GM23248 (cell line): Measurements from ENCODE around the gene LMCD1. TPM values are rescaled to one million over a fixed set of nuclear protein-coding genes. Genes with fewer than 3 reads are reported as not detected.
A peak's percentile ranks its signal among the peaks of the same experiment; 100 is the strongest.

Experiments
- DNase-seq: peaks from one replicate; pipeline ENCODE4 v3.0.0-alpha.2; 2015
- H2AFZ ChIP-seq: fragments of 200-600 bp; sonication (generic); 2 replicates; pipeline ENCODE4 v1.6.1; 2016; ENCODE audit warnings: antibody characterized with exemption
- H3F3A ChIP-seq: fragments of 200-600 bp; sonication (generic); 2 replicates; pipeline ENCODE4 v1.6.1; 2016; ENCODE audit warnings: mild to moderate bottlenecking, antibody characterized with exemption, mixed run types; ENCODE audit not compliant: insufficient read depth
- H3K27ac ChIP-seq: fragments of 200-600 bp; sonication (generic); 2 replicates; pipeline ENCODE4 v1.5.1; 2016; ENCODE audit warnings: mild to moderate bottlenecking
- H3K27me3 ChIP-seq: fragments of 200-600 bp; sonication (generic); replicated peaks from 2 replicates; pipeline ENCODE4 v1.6.1; 2016; ENCODE audit warnings: mild to moderate bottlenecking; ENCODE audit not compliant: insufficient read depth
- H3K36me3 ChIP-seq: fragments of 200-600 bp; sonication (generic); 2 replicates; pipeline ENCODE4 v1.6.1; 2016; ENCODE audit warnings: low read depth, mild to moderate bottlenecking
- H3K4me1 ChIP-seq: fragments of 200-600 bp; sonication (generic); 2 replicates; pipeline ENCODE4 v1.6.1; 2016; ENCODE audit warnings: mild to moderate bottlenecking; ENCODE audit not compliant: insufficient read depth
- H3K4me2 ChIP-seq: fragments of 200-600 bp; sonication (generic); one replicate; pipeline ENCODE4 v1.6.1; 2016; ENCODE audit warnings: mild to moderate bottlenecking; ENCODE audit not compliant: unreplicated experiment
- H3K4me3 ChIP-seq: fragments of 200-600 bp; sonication (generic); 2 replicates; pipeline ENCODE4 v1.5.1; 2016; ENCODE audit warnings: mild to moderate bottlenecking
- H3K79me2 ChIP-seq: fragments of 200-600 bp; sonication (generic); 2 replicates; pipeline ENCODE4 v1.6.1; 2016; ENCODE audit warnings: mild to moderate bottlenecking; ENCODE audit not compliant: insufficient read depth
- H3K9ac ChIP-seq: fragments of 200-600 bp; sonication (generic); 2 replicates; pipeline ENCODE4 v1.6.1; 2016; ENCODE audit warnings: mild to moderate bottlenecking
- H3K9me2 ChIP-seq: fragments of 200-600 bp; sonication (generic); 2 replicates; pipeline ENCODE4 v1.6.1; 2016; ENCODE audit warnings: mixed run types, mild to moderate bottlenecking, moderate library complexity; ENCODE audit not compliant: insufficient read depth
- H3K9me3 ChIP-seq: fragments of 200-600 bp; sonication (generic); one replicate; pipeline ENCODE4 v1.6.1; 2017; ENCODE audit warnings: low read depth
- H4K20me1 ChIP-seq: fragments of 200-600 bp; sonication (generic); 2 replicates; pipeline ENCODE4 v1.6.0; 2016; ENCODE audit not compliant: insufficient read depth
- EZH2 ChIP-seq: fragments of 200-600 bp; sonication (generic); IDR thresholded peaks from 2 replicates; pipeline ENCODE4 v1.6.1; 2018; ENCODE audit warnings: antibody characterized with exemption, mild to moderate bottlenecking; ENCODE audit not compliant: insufficient read depth, poor library complexity, severe bottlenecking
- EZH2phosphoT487 ChIP-seq: fragments of 200-600 bp; sonication (generic); IDR thresholded peaks from 2 replicates; pipeline ENCODE4 v1.6.1; 2018; ENCODE audit warnings: antibody characterized with exemption, moderate library complexity, mild to moderate bottlenecking, low read depth; ENCODE audit not compliant: insufficient read depth
- WGBS, 2 experiments: methylation state at CpG; one replicate each; pipeline ENCODE4 v1.1.6; 2015 to 2017; ENCODE audit warnings: low lambda C conversion rate in 2 of 2, low coverage in 1 of 2; ENCODE audit errors: missing lambda C conversion rate in 2 of 2; 5-methylcytosine and 5-hydroxymethylcytosine counted together
- in situ Hi-C: fragments of 300-500 bp; cut with MboI; formaldehyde crosslinking; loops from 2 replicates; pipeline ENCODE4 v1.15.0; 2020
- polyA plus RNA-seq: library from polyadenylated mRNA; unstranded; fragments of >200 nt; fragmentation: Nextera tagmentation; extraction: Ambion mirVana; gene quantifications from 2 replicates; pipeline ENCODE4 v1.2.1, GENCODE V29; 2016
- total RNA-seq: library from RNA; depleted of rRNA; stranded (reverse); fragments of >200 nt; shearing (Covaris generic); gene quantifications from 2 replicates; pipeline ENCODE4 v1.2.3, GENCODE V29; 2014

Gene LMCD1
- total and polyA plus RNA-seq, 2 experiments from 2014 or later = 187 to 259 TPM

DNA sequence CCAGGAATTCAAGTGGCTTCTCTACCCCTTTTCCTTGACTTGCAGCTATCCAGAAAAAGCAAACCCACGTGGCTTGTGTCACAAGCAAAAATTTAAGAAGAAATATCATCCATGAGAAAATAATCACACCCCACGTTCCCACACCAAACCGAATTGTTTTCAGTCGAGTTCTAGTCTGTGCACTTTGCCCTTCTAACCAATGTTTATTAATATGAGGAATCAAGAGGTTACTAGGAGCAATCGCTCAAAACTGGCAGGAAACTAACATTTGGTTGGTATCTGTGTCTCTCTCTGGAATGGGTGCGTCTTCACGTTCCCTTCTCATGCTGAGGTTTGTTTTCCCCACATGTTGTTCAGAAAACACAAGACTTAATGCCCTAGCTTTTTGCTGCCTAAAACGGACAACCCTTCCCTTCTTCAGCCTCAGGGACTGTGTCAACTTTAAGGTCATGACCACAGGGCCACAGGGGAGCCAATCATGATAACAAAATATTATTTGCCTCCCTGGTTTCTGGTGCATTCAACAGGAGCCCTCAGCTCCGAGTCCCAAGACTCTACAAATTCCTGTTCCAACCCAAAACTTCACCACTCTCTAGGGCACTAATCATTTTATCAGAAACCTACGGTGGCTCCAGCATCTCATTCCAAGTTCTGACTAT lies 41.4 kb upstream of the LMCD1 start:
- DNase-seq = no peak
- WGBS, 2 experiments = 85 to 90% methylated on average over 10 of the region's 10 CpGs
- Histone ChIP-seq H3K4me2 (peak overlapping the region; percentile 40), H3K79me2 (no peaks in the 10 kb centered on the region), H3K27ac (peak overlapping the region; percentile 98), H3K4me1 (peaks cover 60% of the 10 kb centered on the region), H3F3A (peaks cover 48% of the 10 kb centered on the region), H2AFZ (no peak overlapping the region), H4K20me1 (no peaks in the 10 kb centered on the region), H3K4me3 (no peak overlapping the region), H3K27me3 (no peaks in the 10 kb centered on the region), H3K9me2 (no peaks in the 10 kb centered on the region), H3K9me3 (no peaks in the 10 kb centered on the region), H3K36me3 (no peaks in the 10 kb centered on the region), H3K9ac (peak overlapping the region; percentile 63)
- in situ Hi-C loops = no loop called here
- no peak for TF ChIP-seq EZH2phosphoT487
- TF ChIP-seq EZH2 = no peak

DNA sequence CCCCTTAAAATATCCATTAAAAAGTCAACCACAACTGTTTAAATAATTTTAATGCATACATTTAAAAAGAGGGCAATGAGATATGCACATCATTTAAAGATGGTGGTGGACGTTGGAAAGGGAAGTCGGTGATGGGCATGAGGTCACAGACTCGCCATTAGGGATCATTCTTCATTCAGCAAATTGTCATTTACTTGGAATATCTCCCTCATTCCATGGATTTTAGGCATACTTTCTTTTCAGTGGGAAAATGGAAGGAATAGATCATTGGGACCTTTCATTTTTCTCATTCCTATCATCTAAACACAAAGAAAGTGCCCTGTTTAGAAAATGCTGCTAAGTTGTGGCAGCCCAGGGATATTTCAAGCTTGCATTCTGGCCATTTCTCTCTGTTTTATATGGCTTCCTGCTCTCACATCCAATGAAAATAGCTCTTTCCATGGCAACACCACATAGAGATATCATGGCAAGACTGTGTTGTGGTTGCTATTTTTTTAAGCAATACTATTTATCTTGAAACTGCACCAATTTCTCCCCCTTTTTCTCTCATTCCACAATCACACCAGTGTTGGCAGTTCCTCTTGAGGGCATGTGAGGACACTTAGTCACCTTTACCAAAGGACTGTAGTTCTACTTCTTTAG lies 40.7 kb upstream of the LMCD1 start:
- TF ChIP-seq EZH2 (no peak), EZH2phosphoT487 (no peak)
- Histone ChIP-seq H3K36me3 (no peaks in the 10 kb centered on the region), H3F3A (peaks cover 48% of the 10 kb centered on the region), H3K79me2 (no peaks in the 10 kb centered on the region), H3K4me2 (peak overlapping the region; percentile 40), H3K27ac (peak overlapping the region; percentile 98), H4K20me1 (no peaks in the 10 kb centered on the region), H3K4me1 (peaks cover 52% of the 10 kb centered on the region), H3K4me3 (no peak overlapping the region), H3K9me3 (no peaks in the 10 kb centered on the region), H3K9me2 (no peaks in the 10 kb centered on the region), H3K9ac (peak overlapping the region; percentile 63), H2AFZ (no peak overlapping the region), H3K27me3 (no peaks in the 10 kb centered on the region)
- peak; percentile 89 for DNase-seq
- in situ Hi-C loops = no loop called here
- 61 to 72% methylated on average over 3 of the region's 3 CpGs for WGBS, 2 experiments

DNA sequence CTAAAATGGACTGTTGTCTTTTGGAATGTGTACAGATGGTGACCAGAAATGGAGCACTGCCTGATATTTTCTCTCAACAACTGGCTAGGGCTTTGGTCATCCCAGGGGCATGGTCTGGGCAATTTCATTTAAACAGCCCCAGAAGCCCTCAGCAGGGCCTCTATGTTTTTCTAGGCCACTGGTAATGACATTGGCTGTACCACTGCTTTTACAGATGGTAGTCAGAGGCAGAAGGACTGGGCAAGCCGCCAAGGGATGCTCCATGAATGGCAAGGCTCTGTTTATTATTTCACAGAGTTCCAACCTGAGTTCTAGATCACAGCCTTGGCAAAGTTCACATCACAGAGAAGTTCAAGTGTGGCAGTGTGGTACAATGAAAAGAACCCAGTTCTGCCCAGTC lies 37.0 kb upstream of the LMCD1 start:
- Histone ChIP-seq H3K4me3 (no peak overlapping the region), H3F3A (peaks cover 22% of the 10 kb centered on the region), H3K79me2 (no peaks in the 10 kb centered on the region), H3K9me3 (no peaks in the 10 kb centered on the region), H3K4me1 (peaks cover 28% of the 10 kb centered on the region), H3K9ac (no peak overlapping the region), H3K27me3 (no peaks in the 10 kb centered on the region), H4K20me1 (no peaks in the 10 kb centered on the region), H2AFZ (no peak overlapping the region), H3K36me3 (no peaks in the 10 kb centered on the region), H3K4me2 (no peak overlapping the region), H3K27ac (no peak overlapping the region), H3K9me2 (no peaks in the 10 kb centered on the region)
- TF ChIP-seq EZH2phosphoT487 = no peak
- DNase-seq = no peak
- 52 to 63% methylated on average over 1 of the region's 1 CpG for WGBS, 2 experiments
- in situ Hi-C loops = no loop called here

DNA sequence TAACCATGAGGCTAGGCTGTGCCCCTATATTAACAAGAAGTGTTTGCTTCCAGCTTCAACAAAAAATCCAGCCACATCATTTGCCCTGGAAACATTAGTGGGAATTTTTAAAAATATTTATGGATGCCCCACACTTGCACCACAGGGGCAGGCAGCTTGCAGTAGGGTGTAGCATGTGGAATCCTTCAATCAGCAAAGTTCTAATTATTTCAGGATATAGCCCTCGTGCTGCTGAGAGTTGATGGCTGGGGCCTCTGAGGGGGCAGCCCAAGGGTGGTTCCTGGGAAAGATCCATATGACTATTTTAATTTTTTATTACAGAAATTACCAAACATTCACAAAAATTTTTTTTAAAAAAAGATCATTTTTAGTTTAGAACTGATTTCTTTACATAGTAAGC lies 35.1 kb upstream of the LMCD1 start:
- Histone ChIP-seq H3K9me2 (no peaks in the 10 kb centered on the region), H3K4me2 (no peak overlapping the region), H3K9ac (no peak overlapping the region), H3K9me3 (no peaks in the 10 kb centered on the region), H3K36me3 (no peaks in the 10 kb centered on the region), H3K27me3 (no peaks in the 10 kb centered on the region), H2AFZ (no peak overlapping the region), H3K4me1 (peaks cover 9% of the 10 kb centered on the region), H4K20me1 (no peaks in the 10 kb centered on the region), H3K4me3 (no peak overlapping the region), H3F3A (peaks cover 4% of the 10 kb centered on the region; the same call in 1 of the 2 replicates), H3K27ac (no peak overlapping the region), H3K79me2 (no peaks in the 10 kb centered on the region)
- 82 to 91% methylated on average over 1 of the region's 1 CpG for WGBS, 2 experiments
- no peak for DNase-seq
- in situ Hi-C loops = no loop called here
- TF ChIP-seq EZH2phosphoT487 (no peak), EZH2 (no peak)
